ENCODE data around the gene TRIM38. TPM values are rescaled to one million over a fixed set of nuclear protein-coding genes. Genes with fewer than 3 reads are reported as not detected.

TRIM38 gene
- total RNA-seq, 2 experiments from 2014 or later: 8.1 to 8.2 TPM

GRCh38 chr6:25951296-25952032, 11.1 kb upstream of the TRIM38 start:
- no peaks in the 10 kb centered on the region for H3K4me1 Mint-ChIP-seq
- DNase-seq: no peak
- no peak overlapping the region for H3K27ac Mint-ChIP-seq
- peaks cover 1% of the 10 kb centered on the region for H3K9me3 Mint-ChIP-seq
- H3K27me3 Mint-ChIP-seq: no peaks in the 10 kb centered on the region
- no peaks in the 10 kb centered on the region for H3K36me3 Mint-ChIP-seq
- H3K4me3 Mint-ChIP-seq: no peak overlapping the region

- Mint-ChIP-seq H3K36me3 (no peaks in the 10 kb centered on the region), H3K4me3 (no peak overlapping the region), H3K9me3 (no peaks in the 10 kb centered on the region), H3K27me3 (no peaks in the 10 kb centered on the region), H3K4me1 (no peaks in the 10 kb centered on the region), H3K27ac (no peak overlapping the region)
- DNase-seq: no peak
Measured at GRCh38 chr6:25952535-25952934, 10.1 kb upstream of the TRIM38 start.

GRCh38 chr6:25953733-25954132, 8.9 kb upstream of the TRIM38 start:
- H3K27ac Mint-ChIP-seq: no peak overlapping the region
- peaks cover 4% of the 10 kb centered on the region for H3K9me3 Mint-ChIP-seq
- H3K4me3 Mint-ChIP-seq: no peak overlapping the region
- H3K36me3 Mint-ChIP-seq: peaks cover 5% of the 10 kb centered on the region
- no peaks in the 10 kb centered on the region for H3K27me3 Mint-ChIP-seq
- no peak for DNase-seq
- H3K4me1 Mint-ChIP-seq: peaks cover 7% of the 10 kb centered on the region

DNA sequence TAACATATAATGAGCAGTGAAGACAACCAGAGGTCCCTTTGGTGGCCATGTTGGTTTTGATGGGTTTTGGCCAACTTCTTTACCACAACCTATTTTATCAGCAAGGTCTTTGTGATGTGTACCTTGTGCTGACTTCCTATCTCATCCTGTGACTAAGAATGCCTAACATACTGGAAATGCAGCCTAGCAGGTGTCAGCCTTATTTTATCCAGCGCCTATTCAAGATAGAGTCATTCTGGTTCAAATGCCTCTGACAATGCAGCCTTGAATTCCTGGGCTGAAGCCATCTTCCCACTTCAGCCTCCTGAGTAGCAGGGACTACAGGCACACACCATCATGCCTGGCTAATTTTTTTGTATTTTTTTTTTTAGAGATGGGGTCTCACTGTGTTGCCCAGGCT, 7.8 kb upstream of the TRIM38 start:
- DNase-seq: no peak
- no peak overlapping the region for H3K27ac Mint-ChIP-seq
- no peaks in the 10 kb centered on the region for H3K27me3 Mint-ChIP-seq
- H3K4me3 Mint-ChIP-seq: no peak overlapping the region
- H3K9me3 Mint-ChIP-seq: peaks cover 8% of the 10 kb centered on the region
- H3K4me1 Mint-ChIP-seq: peaks cover 16% of the 10 kb centered on the region
- peaks cover 9% of the 10 kb centered on the region for H3K36me3 Mint-ChIP-seq

DNA sequence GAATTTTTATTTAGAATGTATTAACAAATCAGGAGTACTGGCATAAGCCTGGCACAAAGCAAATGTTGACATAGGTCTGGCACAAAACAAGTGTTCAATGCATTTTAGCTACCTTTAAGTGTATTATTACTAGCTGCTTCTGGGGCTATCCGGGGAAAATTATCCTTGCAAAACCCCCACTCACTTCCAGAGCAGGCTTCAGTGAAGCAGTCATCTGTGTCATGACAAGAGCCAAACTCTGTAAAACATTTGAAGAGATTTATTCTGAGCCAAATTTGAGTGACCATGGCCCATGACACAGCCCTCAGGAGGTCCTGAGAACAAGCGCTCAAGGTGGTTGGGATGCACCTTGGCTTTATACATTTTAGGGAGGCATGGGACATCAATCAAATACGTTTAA, 6.4 kb upstream of the TRIM38 start:
- no peak for DNase-seq
- H3K27me3 Mint-ChIP-seq: no peaks in the 10 kb centered on the region
- H3K4me3 Mint-ChIP-seq: no peak overlapping the region
- no peak overlapping the region for H3K27ac Mint-ChIP-seq
- peaks cover 18% of the 10 kb centered on the region for H3K9me3 Mint-ChIP-seq
- H3K36me3 Mint-ChIP-seq: peaks cover 15% of the 10 kb centered on the region
- peaks cover 26% of the 10 kb centered on the region for H3K4me1 Mint-ChIP-seq

DNA sequence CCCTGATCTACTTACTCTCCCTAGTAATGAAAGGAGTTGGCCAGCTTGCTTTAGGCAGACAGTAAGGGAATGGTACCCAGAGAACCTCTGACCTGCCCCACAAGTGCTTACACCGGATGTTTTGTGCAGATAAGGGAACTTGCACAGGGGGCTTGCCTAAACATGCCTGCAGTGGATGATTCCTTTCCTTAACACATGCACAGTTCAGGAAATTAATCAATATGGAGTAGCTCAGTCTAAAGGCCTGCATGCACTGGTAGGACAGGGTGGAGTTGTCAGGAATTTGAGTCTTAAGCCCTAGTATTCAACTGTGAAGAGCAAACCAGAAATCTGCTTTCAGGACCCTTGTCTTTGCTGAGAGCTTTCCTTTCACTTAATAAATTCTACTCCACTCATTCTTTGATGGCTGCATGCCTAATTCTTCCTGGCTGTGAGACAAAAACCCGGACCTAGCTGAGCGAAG, 3.9 kb upstream of the TRIM38 start:
- H3K27me3 Mint-ChIP-seq: no peaks in the 10 kb centered on the region
- peaks cover 19% of the 10 kb centered on the region for H3K36me3 Mint-ChIP-seq
- no peak overlapping the region for H3K4me3 Mint-ChIP-seq
- DNase-seq: no peak
- H3K9me3 Mint-ChIP-seq: peaks cover 19% of the 10 kb centered on the region
- H3K4me1 Mint-ChIP-seq: peaks cover 38% of the 10 kb centered on the region
- peak overlapping the region; percentile 23 for H3K27ac Mint-ChIP-seq

DNA sequence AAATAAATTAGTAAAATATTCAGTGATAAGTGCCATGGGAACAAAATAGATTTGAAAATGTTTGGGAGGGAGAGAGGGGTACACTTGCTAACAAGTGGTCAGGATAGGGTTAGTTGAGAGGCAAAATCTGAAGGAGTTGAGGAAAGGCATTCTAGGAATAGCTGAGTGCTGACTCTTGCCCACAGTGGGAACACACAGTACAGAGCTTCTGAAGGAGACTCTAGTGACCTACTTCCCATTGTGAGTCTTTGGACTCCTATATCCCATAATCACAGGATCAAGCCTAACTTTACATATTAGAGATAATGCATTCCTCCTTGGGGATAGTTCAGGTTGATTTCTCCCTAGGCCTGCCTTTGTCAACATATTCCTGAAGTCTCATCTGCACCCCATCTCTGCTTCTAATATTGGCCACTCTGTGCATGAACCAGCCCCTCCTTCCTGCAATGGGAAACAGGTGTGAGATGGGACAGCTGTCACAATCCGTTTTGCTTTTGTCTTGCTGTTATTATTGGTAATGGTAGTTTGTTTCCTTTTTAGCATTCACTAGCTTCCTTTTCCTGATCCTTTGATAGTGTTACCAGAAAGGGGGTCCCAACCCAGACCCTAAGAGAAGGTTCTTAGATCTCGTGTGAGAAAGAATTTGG, 2.6 kb upstream of the TRIM38 start:
- H3K4me3 Mint-ChIP-seq: no peak overlapping the region
- peaks cover 49% of the 10 kb centered on the region for H3K4me1 Mint-ChIP-seq
- no peak for DNase-seq
- H3K9me3 Mint-ChIP-seq: peaks cover 19% of the 10 kb centered on the region
- peaks cover 30% of the 10 kb centered on the region for H3K36me3 Mint-ChIP-seq
- peak overlapping the region; percentile 65 for H3K27ac Mint-ChIP-seq
- H3K27me3 Mint-ChIP-seq: no peaks in the 10 kb centered on the region

DNA sequence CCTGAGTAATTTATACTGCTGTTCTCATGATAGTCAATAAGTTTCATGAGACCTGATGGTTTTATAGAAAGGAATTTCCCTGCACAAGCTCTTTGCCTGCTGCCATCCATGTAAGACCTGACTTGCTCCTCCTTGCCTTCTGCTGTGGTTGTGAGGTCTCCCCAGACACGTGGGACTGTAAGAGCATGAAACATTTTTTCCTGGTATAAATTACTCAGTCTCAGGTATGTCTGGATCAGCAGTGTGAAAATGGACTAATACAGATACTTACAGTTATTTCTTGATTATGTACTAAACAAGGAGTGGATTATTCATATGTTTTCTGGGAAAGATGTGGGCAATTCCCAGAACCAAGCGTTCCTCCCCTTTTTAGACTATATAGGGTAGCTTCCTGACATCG, 1.9 kb upstream of the TRIM38 start:
- peaks cover 30% of the 10 kb centered on the region for H3K36me3 Mint-ChIP-seq
- peak; percentile 12 for DNase-seq
- peak overlapping the region; percentile 65 for H3K27ac Mint-ChIP-seq
- no peaks in the 10 kb centered on the region for H3K27me3 Mint-ChIP-seq
- no peak overlapping the region for H3K4me3 Mint-ChIP-seq
- H3K4me1 Mint-ChIP-seq: peaks cover 54% of the 10 kb centered on the region
- peaks cover 19% of the 10 kb centered on the region for H3K9me3 Mint-ChIP-seq

- Mint-ChIP-seq H3K9me3 (peaks cover 19% of the 10 kb centered on the region), H3K4me1 (peaks cover 64% of the 10 kb centered on the region), H3K36me3 (peaks cover 37% of the 10 kb centered on the region), H3K27ac (peak overlapping the region; percentile 95), H3K4me3 (peak overlapping the region; percentile 91), H3K27me3 (no peaks in the 10 kb centered on the region)
- no peak for DNase-seq
Measured at GRCh38 chr6:25961619-25962148, 918 bp upstream of the TRIM38 start.

GRCh38 chr6:25963426-25964123, 973 bp downstream of the TRIM38 start:
- peaks cover 72% of the 10 kb centered on the region for H3K4me1 Mint-ChIP-seq

DNA sequence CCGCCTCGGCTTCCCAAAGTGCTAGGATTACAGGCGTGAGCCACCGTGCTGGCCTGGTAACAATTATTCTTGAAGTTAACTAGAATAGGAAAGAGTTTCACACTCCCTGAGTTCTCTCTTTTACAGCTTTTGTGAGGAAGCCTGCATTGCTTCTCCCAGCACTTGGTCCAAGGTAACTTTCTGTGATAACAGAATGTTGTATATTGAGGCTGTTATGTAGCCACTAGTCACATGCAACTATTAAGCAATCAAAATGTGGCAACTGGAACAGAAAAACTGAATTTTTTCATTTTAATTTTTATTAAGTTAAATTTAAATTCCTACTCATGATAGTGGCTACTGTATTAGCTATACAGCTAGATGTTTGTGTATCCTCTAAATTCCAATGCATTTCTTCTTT, 2.5 kb downstream of the TRIM38 start:
- H3K27me3 Mint-ChIP-seq: no peaks in the 10 kb centered on the region

More at GRCh38 chr6:25963426-25964123, 973 bp downstream of the TRIM38 start:
- no peak for DNase-seq
- Mint-ChIP-seq H3K27me3 (no peaks in the 10 kb centered on the region), H3K4me3 (peak overlapping the region; percentile 91), H3K9me3 (peaks cover 17% of the 10 kb centered on the region), H3K36me3 (peaks cover 49% of the 10 kb centered on the region), H3K27ac (peak overlapping the region; percentile 81)

GRCh38 chr6:25966711-25967110, 4.1 kb downstream of the TRIM38 start:
- peaks cover 60% of the 10 kb centered on the region for H3K36me3 Mint-ChIP-seq
- peaks cover 70% of the 10 kb centered on the region for H3K4me1 Mint-ChIP-seq
- DNase-seq: no peak
- H3K4me3 Mint-ChIP-seq: peak overlapping the region; percentile 14
- peak overlapping the region; percentile 61 for H3K27ac Mint-ChIP-seq
- peaks cover 2% of the 10 kb centered on the region for H3K9me3 Mint-ChIP-seq
- no peaks in the 10 kb centered on the region for H3K27me3 Mint-ChIP-seq

More for the DNA sequence above, 2.5 kb downstream of the TRIM38 start:
- DNase-seq: no peak
- Mint-ChIP-seq H3K36me3 (peaks cover 54% of the 10 kb centered on the region), H3K9me3 (peaks cover 12% of the 10 kb centered on the region), H3K4me3 (no peak overlapping the region), H3K27ac (no peak overlapping the region), H3K4me1 (peaks cover 72% of the 10 kb centered on the region)

DNA sequence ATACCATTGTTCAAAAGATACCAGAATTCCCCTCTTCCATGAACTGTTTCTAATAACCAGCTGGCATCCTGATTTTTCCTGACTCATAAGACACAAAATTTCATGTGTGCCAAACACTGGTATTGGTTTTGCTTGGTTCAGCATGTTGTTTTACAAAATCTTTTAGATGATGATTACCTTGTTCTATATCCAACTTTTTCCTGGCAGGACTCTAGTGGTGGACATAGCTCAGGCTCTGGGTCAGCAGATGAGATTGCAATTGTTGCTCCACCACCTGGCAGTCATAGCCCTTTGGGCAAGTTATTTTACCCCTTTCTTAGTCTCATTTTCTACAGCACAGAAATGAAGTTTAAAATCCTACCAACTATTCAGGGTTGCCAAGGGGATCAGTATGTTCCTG, 6.2 kb downstream of the TRIM38 start:
- Mint-ChIP-seq H3K36me3 (peaks cover 65% of the 10 kb centered on the region), H3K9me3 (peaks cover 2% of the 10 kb centered on the region), H3K27me3 (no peaks in the 10 kb centered on the region), H3K4me1 (peaks cover 64% of the 10 kb centered on the region), H3K4me3 (no peak overlapping the region), H3K27ac (no peak overlapping the region)
- no peak for DNase-seq

DNA sequence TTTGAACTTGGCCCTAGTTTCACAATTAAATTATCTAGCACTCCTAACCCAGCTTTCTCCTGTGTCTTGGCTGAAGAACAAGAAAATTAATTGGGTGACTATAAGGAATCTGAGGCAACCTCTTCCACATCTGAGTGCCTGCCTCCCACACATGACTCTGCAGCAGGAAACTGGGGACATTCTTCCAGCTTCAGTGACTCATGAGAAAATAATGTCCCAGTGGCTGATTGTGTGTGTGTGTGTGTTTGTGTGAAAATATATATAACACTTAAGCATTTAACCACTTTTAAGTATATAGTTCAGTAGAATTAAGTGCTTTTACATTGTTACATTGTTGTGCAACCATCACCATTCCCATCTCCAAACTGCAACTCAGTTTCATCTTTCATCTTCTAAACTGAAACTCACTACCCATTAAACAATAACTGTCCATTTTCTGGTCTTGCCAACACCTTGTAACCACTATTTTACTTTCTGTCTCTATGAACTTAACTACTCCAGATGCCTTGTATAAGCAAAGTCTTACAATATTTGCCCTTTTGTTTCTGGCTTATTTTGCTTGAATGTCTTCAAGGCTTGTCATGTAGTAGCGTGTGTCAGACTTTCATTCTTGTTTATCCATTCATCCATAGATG, 8.7 kb downstream of the TRIM38 start:
- no peak for DNase-seq
- H3K9me3 Mint-ChIP-seq: peaks cover 2% of the 10 kb centered on the region
- peak overlapping the region; percentile 18 for H3K27ac Mint-ChIP-seq
- no peaks in the 10 kb centered on the region for H3K27me3 Mint-ChIP-seq
- no peak overlapping the region for H3K4me3 Mint-ChIP-seq
- H3K4me1 Mint-ChIP-seq: peaks cover 47% of the 10 kb centered on the region
- H3K36me3 Mint-ChIP-seq: peaks cover 62% of the 10 kb centered on the region

- H3K27me3 Mint-ChIP-seq: no peaks in the 10 kb centered on the region
- H3K4me3 Mint-ChIP-seq: no peak overlapping the region
- no peaks in the 10 kb centered on the region for H3K9me3 Mint-ChIP-seq
- no peak for DNase-seq
- peaks cover 58% of the 10 kb centered on the region for H3K36me3 Mint-ChIP-seq
- no peak overlapping the region for H3K27ac Mint-ChIP-seq
- peaks cover 42% of the 10 kb centered on the region for H3K4me1 Mint-ChIP-seq
Measured at GRCh38 chr6:25972128-25972527, 9.5 kb downstream of the TRIM38 start.
